Stimulated activated CD8-positive, alpha-beta memory T cell treated with anti-CD3 and anti-CD28 coated beads, Interleukin-4, amount 100 ng/mL, for 4 hours (primary cell): ENCODE measurements around the gene THSD4.

ENCODE experiments used
- DNase-seq, 2 donors: peaks; one replicate each; pipeline ENCODE4 v3.0.0-alpha.2; 2020; ENCODE audit warnings: low read depth in 2 of 2, low spot score in 1 of 2

Gene THSD4

DNA sequence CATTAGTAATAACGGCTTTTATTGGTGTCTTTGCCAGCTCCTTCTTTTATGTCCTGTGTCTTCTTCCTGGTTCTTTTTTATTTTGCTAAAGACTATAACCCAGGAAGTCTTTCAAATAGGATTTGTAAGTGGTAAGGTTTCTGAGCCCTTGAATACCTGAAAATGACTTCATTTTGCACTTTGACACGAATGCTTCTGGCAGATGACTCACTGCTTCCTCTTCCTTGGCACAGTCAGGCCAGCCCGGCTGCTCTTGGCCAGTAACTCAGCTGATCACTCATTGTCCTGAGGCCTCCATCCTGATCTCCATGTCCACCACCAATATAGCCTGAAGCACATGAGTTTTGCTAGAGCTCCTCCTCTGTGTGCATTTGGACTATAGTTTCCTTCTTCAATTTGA is 646.4 kb downstream of the THSD4 start:
- no peak for DNase-seq

DNA sequence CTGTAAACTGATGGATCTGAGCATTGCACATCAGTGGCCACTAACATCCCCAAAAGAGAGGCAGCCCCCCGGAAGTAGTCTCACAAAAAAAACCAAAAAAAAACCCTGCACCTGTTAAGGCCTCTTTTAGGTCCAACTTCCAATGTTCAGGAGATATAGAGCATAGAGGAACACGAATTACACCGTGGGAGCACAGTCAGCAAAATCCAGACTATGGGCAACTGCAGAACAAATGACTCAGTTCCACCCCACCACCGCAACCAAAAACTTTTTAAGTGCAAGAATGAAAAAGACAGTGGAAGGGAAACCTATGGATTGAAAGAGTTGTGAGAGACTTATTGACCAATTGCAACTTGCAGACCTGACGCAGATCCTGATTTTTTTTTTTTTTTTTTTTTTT is 652.9 kb downstream of the THSD4 start:
- DNase-seq: no peak

DNA sequence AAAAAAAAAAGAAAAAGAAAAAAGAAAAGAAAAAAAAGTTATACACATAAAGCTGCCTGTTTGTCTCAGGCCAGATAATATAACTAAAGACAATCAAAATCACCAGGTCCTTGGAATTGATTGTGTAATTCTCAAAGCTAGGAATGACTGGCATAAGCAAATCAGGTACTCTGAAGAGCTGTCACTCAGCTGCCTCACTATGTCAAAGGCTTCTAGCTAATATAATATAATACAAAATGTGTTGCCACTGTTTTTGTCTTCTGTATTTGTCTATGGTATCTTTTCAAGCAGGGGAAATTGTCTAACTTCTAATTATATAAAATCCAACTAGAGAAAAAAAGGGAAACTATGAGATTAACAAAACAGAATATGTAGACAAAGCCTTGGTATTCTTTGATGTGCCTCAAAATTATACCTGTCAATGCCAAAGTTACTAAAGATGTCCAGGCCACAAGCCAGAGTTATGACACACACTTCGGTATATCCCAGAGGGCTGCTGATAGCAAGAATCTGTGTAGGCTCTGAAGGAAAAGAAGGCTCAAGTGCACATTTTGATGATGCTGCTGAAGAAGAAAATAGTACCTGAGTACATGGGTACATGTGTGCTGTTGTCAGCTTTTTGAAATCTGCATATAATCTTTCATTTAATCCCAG is 658.1 kb downstream of the THSD4 start:
- no peak for DNase-seq

DNA sequence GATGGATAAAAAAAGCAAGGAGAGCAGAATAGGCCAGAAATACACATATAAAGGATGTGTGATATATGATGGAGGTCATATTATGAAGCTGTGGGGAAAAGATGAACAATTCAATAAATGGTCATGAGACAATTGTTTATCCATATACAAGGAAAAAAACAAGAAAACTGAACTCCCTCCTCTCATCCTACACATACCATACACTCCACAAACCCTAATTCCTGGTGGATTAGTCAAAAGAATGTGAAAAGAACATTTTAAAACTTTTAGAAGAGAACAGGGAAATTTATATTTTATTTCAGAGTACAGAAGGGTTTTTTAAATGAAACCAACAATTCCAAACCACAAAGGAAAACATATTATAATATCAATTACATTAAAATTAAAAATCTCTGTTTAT is 660.6 kb downstream of the THSD4 start:
- no peak for DNase-seq

DNA sequence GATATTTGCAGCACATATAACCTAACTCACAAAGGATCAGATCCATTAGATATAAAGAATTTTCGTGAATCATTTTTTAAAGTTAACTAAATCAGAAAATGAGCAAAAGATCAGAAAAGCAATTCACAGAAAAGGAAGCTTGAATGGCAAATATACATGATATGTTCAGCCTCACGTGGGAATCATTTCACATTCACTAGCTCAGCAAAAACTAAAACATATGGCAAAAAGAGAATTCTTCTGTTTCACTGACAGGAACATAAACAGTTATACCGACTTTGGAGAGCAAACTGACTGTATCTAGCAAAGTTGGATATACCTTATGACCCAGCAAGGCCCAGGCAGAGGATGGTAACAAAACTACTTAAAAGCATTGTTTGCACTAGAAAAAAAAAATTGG is 661.0 kb downstream of the THSD4 start:
- DNase-seq: no peak

DNA sequence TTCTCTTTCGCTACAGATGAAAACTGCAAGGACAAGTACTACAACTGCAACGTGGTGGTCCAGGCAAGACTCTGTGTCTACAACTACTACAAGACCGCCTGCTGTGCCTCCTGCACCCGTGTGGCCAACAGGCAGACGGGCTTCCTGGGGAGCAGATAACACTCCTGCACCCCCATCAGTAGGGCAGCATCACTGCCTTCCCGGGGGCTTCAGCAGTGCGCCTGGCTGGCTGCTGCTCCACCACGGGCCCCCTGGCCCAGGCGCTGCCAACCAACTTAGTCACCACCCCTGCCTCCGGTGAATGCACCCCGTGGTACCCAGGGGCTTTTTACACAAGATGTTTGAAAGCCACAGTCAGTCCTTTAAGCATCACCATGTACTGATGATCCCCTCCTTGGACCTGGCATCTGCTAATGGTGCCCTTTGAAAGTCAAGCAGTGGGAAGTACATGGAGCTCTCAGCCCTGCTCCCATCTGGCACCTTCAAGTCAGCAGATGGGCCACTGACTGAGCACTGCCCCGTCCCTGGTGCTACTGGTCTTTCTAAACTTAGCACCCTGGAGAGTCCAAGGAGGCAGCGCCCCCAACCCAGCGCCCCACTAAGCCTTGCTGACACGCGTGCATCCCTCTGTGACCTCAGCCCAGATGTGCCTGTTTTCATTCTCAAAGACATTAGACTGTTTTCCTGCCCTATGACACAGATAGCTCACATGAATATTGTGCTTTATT is 662.1 kb downstream of the THSD4 start:
- DNase-seq: no peak

DNA sequence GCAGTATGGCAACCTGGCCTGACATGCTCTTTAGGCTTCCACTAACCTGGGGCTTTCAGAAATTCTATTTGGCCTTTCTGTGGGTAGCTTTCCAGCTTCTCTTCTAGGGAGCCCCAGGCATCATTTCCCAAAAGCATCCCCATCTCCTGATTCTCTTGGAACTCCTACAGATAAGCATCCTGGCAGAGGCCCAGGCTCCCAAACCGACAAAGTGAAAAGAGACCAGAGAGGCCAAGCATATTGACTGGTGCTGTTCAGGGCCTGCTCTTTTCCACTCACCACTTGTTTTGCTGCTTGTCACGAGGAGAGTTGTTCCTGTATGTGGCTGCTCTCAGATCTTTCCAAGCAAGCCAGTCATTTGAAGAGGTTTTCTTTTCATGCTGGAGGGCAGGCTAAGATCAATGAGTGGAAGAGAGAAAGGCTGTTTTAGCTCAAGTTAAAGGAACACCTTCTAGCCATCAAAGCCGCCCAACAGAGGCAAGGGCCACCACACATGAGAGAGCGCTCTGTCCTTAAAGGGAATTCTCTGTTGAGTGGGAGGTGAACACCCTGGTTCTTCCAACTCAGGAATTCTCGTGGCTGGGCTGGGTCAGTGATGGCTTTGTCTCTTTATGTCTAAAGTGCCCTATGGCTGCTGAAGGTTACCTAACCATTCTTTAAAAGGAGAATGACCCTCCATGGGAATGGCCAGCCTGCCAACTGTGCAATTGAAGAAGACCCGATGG is 664.0 kb downstream of the THSD4 start:
- no peak for DNase-seq

DNA sequence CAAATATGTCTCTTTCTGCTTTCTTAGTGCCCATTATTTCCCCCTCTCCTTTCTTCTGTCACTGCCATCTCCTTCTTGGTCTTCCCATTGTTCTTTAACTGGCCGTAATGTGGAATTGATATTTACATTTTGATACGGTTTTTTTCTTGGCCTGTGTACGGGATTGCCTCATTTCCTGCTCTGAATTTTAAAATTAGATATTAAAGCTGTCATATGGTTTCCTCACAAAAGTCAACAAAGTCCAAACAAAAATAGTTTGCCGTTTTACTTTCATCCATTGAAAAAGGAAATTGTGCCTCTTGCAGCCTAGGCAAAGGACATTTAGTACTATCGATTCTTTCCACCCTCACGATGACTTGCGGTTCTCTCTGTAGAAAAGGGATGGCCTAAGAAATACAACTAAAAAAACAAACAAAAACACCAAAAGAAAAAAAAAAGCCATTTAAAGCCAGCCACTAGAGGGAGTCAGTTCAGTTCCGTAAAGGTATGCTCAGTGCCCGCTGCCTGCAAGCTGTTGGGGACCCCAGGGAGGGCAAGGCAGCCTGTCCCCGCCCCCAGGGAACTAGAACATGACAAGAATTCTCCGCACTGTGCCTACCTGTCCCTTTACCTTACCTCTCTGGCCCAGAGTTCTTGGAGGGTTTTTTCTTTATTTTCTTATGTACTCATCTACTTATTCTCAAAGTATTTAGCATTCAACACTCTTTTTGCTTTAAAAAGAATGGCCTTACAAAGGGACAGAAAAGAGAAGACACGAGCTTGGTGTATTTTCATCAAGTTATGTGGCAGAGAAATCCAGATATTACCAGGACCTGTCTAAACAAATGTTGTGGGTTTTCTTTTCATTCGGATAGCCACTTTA is 665.1 kb downstream of the THSD4 start:
- no peak for DNase-seq

DNA sequence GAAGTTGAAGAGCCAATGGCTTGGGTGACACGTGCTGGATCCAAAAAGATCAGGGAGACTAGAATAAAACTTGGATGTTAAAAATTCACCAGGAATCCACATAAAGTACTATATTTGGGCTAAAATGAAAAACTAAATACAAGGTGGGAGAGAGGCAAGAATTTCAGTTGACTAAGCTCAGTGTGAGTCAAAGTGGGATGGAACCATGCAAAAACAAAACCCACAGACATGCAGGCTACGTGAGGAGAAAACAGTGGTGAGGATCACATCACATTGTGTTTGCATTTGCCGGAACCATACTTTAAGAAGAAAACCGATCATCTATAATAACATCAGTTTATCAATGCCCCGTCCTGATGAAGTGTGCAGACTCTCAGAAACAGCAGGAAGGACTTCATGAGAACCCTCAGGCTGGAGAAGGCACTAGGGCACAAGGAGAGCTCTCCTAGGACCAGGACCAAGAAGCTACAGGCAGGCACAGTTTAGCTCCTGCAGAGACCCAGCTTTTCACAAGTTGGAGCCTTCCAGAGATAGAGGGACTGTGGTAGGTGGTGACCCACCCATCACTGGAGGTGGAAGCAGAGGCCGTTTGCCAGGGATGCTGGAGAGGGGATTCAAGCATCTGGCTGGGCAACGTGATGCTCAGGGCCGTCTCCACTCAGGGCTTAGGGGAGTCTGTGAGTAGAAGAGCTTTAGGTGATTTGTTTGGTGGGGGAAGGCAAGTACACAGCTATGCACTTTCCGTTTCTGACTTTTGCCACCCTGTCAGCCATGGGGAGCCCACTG is 666.1 kb downstream of the THSD4 start:
- no peak for DNase-seq

DNA sequence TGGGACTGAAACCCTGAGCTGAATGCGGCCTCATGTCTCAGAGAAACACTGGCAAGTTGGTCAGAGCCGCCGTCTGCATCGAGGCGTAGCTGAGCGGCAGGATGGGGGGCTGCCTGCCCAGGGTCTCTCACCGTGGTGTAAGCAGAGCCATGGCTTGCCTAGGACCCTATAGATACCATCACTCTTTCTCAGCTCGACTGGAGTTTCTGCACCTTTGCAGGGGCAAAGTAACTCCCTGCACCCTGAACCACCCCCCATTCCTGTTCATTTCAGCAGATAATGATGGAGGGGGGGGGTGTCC is 666.6 kb downstream of the THSD4 start:
- DNase-seq: no peak

DNA sequence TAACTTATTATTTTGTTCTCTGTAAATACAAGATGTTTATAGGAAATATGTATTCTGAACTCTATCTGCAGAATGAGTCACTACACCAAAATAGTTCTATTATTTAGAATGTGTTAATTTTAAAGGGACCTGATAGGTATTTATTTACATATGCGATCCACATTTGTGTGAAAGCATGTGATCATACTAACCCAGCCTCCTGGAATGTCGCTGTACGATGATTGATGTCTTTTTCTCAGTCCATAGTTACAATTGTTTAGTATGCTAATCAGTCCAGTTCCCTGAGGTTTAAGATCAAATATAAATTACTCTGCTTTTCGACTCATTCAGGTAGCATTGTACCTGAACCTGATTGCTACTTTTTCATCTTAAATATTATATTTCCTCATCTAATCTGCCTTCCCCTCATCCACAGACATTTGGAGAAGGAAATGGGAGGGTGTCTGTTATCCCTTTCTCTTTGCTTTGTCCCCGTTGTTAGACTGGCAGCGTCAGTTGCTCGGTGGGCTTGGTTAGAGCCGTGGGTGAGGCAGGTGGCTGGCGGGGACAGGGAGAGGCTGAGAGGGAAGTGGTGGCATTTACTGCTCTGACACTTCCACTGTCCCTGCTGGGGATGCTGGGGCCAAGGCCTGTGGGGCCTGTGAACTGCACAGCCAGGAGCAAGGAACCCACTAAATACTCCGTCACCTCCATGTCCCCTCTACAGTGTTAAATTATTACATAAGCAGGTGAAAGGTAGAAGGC is 667.3 kb downstream of the THSD4 start:
- no peak for DNase-seq

DNA sequence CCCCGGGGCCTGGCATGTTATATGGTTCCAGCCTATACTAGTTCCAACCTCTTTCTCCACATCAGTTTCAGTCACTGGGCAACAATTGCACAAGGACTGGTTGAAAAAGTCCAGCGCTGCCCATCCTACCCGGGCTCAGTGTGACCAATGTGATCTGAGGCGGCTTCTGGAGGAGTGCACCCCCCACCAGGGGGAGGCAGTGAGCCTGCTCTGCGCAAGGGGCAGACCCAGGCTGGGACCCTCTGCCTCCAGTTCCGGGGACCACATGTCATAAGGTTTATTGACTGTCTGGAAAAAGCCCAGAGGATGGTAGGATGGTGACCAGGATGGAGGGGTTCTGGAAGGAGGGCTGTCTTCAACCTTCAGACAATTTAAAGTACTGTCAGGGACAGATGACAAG is 669.4 kb downstream of the THSD4 start:
- no peak for DNase-seq

DNA sequence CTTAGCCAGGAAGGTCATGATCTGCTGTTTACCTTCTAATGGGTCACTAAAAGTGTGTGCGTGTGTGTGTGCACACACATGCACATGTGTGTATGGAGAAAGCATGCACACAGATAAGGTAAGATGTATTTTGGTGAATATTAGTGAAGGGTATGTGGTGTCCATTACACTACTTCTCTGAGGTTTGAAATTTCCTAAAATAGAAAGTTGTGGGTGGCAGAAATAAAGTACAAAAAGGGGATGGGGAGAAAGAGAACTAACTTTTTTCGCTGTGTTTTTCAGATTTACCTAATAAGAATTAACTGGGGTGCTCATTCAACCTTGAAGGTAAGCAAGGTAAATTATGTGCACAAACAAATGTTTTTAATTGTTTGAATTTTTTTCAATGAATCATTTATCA is 670.7 kb downstream of the THSD4 start:
- no peak for DNase-seq

DNA sequence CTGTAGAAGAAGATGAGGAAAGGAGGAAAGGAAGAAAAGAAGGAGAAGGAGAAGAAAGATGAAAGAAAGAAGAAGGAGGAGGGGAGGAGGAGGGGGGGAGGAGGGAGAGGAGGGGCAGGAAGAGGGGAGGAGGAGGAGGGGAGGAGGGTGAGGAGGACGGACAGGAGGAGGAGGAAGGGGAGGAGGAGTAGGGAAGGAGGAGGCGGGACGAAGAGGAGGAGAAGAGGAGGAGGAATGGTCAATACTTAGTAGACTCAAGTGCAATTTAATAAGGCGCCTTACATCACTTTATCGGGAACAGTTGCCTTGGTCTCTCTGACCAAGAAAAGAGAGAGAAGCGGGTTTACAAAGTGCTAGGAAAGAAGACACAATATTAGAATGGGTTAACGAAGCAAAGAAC is 671.4 kb downstream of the THSD4 start:
- DNase-seq: no peak

DNA sequence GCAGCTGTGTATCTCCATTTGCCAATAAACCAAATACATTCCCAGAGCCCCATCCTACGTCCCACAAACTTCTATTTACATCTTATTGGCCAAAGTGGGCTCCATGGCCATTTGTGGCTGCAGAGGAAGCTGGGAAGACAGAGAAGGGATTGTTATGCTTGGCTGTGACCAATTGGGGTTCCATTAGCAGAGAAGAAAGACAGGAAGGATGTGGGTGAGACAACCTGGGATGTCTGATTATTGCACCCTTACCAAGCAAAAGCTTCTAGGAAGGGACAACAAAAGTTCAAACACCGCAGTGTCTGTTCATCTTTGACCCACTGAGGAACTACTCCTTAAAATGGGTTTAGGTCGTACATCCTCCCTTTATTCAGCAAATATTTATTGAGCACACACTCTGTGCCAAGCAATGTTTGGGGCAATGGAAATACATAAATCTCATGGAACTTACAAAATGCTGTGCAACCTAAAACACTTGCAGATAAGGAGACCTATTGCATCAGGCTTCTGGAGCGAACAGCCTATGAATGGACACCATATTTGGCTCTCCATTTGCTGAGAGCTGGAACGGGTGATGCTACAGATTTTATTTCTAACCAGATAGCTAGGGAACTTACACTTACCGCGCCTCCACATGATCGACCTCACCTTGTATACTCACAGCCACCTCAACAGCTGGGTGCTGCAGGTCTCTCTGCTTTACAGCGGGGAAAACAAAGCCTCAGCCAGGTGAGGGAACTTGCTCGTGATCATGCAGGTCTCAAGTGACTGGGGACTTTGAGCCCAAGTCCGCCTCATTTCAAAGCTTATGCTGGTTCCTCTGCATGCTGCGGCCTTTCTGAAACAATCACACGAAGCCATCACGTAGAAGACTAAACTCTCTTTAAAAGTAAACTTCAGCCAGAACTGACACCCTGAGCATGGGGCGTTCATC is 673.6 kb downstream of the THSD4 start:
- DNase-seq: no peak

DNA sequence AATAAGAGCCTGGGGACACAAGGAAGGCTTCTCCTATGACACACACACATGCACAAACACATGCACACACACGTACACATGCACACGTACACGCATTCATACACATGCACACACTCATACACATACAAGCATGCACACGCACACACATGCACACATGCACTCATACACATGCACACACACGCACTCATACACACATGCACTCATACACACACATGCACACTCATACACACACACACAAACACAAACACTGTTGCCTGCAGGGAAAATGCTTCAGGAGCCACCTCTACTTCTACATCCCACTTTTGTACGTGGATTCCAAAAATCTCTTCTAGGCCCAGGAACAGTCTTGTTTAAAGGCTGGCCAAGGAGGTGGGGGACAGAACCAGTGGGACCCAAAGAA is 674.3 kb downstream of the THSD4 start:
- no peak for DNase-seq

DNA sequence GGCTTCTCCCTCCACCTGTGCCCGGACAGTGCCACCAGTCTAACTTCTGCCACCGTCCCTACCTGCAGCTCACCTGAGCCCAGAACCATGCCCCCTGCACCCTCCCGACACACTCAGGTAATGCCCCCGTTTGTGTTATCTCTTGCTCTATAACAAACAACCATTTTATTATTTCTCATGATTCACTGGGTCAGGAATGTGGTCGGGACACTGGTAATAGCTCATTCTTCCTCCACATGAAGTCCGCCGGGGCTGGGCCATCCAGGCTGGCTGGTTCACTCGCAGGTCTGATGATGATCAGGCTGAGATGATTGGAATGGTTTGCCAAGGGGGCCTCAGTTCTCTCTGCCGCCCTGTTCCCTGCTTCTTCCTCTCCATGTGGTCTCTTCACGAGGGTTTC is 674.8 kb downstream of the THSD4 start:
- DNase-seq: no peak

DNA sequence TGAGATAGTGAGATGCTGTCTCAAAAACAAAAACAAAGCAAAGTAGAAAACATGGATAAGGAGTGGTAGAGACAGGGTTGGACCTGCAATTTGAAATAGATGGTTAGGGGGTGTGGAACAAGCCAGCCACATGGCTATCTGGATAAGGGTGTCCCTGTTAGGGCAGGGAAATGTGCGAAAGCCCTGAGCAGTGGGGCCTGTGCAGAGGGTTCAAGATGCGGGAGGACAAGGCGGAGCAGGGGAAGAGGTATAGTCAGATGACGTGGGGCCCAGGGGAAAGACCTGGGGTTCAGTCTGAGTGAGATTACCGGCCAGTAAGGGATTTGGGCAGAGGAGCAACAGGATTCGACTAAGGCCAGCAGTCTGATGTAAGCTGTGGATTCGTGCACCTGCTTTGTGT is 676.7 kb downstream of the THSD4 start:
- no peak for DNase-seq

DNA sequence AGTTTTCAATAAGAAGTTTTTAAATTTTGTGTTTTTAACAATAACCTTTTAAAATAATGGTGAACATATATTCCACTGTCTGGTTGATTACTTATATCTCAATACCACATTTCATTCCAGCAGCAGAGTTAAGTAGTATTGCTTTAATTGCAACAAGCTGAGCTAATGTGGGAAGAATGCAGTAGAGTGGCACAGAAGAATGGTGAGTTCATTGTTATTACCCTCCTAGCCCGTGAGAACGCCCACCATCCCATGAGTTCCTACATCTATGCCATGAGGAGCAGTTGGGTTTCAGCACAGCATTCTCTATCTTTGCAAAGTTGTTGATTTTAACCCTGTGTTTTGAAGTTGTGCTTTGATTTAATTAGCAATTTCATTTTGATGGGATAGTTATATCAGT is 677.2 kb downstream of the THSD4 start:
- no peak for DNase-seq
